NCI-H446 treated with DMSO at 0.1 percent for 48 hours (cell line): ENCODE data around the gene LOXL4.

ENCODE experiments used
- DNase-seq: peaks from one replicate; lab custom pipeline; 2025; lab: John Stamatoyannopoulos, UW

Gene LOXL4

DNA sequence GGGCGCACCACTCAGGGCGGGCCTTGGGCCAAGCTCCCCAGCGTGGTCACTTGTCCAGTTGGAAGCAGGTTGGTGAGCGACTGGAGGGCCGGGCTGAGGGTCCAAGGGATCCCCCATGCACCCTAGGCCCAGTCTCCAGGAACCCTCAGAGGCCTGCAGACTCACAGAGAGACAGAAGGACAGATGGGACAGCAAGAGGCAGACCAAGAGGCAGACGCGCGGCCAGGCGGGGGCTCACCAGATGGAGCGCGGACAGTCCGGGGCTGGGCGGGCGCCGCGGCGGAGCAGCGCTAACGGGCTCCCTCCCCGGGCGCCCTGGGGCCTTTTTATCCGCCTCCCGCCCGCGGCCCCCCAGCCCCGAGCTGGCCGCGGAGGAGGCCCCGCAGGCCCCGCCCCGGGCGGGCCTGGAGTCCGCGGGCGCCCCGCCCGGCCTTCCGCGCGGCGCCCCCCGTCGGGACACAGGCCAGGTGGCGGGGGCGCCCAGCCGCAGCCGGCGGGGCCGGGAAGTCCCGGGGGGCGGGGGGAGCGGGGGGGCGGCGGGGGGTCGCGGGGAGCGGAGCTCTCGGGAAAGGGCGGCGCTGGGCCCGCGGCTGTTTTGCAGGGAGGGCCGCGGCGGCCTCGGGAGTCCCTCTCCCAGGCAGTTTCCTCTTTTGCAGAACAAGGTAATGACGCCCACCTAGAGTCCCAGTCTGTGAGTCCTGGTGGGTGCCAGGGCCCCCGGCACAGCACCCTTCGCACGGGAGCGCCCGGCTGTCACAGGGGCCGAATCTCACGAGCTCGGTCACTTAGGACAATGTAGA, at the start of gene LOXL4:
LOXL4 (minus strand) TSS at position 301 of the 800 bp plus-strand sequence. CDS start 5,175 bp downstream, outside the sequence.
- DNase-seq = no peak

DNA sequence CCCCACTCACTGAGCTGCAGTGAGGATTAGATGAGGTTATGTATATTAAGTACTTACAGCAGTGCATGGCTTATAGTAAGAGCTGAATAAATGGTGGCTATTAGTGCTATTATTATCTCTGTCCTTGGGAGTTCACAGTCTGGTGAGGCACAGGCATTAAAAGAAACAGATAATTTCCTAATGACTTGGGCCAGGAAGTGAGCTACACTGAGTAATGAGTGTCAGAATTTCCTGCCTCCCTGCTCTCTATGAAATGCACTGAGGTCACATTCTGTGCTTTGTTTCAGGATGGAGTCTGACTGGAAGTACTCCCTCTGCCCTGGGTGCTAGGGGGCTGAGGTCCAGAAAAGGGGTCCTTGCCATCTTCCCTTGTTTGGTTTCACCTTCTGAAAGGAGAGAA, 48.7 kb upstream of the LOXL4 start:
- DNase-seq = no peak

DNA sequence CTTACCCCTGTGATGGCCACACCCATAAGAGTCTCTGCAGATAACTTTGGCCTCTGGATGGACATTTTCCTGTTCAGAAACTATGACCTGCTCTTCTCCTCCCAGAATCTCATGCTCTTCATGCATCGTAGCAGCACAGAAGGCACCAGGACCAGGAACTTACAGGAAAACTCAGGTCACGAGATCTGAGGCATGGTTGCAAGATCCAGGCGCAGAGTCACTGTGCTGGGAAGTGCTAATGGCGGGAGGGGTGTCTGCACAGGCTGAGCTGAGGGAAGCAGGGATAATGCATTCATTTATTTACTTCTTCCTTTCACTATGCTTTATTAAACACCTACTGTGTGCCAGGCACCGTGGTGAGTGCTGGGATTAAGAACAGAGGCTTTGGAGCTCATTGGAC, 48.2 kb upstream of the LOXL4 start:
- no peak for DNase-seq

DNA sequence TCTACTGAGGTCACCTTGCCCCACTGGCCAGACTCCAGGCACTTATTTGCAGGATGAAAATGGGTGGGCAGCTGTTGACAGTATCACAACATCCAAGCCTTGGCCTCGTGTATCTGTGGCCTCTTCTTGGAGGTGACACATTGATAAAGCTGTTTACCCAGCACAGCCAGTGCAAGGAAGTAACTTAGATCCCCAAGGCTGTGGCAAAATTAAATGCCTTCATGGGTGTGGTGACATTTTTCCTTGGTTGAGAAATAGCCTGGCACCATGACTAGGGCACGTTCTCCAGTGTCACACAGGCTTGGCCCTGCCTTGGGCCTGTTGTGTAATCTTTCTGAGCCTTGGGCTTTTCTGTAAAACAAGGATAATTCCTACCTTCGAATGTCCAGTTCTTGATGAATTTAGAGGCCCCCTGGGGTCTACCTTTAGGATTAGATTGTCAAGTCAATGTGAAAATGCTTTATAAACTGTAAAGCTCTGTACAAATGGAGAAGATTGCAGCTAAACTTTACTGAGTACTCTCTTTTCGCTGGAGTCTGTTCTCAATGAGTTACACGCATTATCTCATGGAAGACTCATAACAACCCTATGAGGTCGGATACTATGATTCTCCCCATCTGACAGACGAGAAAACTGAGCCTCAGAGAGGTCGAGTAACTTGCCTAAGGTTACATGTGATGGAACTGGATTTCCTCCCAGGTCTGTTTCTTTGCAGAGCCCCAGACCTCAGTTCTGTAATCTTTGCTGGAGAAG, 46.7 kb upstream of the LOXL4 start:
- DNase-seq = no peak

DNA sequence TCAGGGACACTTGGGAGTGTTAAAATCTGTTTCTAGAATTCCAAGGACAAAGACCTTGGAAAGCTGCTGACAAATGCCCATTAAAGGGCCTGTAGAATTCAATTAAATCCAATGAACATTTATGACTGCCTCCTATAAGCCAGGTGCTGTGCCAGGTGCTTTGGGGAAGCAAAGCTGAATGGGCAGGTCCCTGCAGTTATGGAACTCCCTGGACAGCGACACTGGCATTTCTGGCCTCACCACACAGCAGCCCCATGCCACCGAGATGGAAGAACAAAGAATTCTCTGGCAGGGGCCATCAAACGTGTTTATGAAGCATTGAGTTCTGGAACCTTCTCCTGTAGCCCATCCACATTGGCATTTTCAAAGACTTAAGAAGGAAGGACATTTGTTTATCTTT, 45.6 kb upstream of the LOXL4 start:
- DNase-seq = no peak

DNA sequence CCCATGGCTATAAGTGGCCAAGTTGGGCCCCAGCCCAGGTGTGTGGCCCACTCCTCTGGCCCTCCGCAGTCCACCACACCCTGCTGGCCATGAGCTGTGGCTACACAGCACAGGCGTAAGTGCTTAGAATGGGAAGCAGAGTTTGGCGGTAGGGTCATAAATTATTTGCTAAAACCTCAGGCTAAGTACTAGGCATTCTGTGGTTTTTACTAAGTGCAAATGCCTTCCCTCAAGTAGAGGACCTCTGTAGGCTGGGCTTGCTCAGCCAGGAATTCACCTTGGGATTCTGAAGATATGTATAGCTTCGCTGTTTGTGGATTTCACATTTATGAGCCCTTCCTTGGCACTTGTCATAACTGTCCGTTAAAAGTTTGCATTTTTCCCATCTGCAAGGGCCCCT, 44.8 kb upstream of the LOXL4 start:
- no peak for DNase-seq

DNA sequence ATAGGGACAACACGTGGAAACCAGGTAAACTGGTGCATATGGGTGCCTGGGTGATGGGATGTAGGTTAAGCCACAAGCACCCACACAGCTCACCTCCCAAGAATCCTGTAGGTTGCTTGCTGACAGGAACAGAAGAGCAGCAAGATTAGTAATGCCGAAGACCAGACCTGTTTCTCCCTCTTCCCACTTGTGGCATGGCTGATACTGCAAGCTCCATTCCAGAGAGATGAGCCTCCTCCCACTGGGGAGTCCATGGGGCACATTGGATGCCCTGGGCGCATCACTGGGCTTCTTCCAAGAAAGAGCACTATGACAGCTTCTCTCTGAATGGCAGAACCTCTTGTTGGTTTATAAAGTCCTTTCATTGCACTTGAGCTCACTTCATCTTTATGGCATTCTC, 44.4 kb upstream of the LOXL4 start:
- DNase-seq = no peak

DNA sequence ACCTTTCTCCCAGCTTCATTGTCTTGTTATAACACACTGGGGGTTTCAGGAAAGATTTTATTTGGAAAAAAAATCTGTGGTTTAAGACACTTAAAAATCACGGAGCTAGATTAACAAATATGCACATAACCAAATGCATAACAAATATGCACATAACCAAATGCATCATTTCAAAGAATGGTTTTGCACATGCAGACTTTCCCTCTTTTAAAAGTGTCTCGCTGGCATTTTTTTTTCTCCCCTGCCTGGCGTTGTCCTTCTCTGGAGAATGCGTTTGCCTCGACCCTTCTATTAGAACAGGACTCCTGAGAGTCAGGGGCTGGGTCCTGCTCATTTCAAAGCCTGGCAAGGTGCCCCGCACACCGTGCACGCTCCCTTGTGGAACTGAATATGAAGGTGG, 42.7 kb upstream of the LOXL4 start:
- DNase-seq = no peak

DNA sequence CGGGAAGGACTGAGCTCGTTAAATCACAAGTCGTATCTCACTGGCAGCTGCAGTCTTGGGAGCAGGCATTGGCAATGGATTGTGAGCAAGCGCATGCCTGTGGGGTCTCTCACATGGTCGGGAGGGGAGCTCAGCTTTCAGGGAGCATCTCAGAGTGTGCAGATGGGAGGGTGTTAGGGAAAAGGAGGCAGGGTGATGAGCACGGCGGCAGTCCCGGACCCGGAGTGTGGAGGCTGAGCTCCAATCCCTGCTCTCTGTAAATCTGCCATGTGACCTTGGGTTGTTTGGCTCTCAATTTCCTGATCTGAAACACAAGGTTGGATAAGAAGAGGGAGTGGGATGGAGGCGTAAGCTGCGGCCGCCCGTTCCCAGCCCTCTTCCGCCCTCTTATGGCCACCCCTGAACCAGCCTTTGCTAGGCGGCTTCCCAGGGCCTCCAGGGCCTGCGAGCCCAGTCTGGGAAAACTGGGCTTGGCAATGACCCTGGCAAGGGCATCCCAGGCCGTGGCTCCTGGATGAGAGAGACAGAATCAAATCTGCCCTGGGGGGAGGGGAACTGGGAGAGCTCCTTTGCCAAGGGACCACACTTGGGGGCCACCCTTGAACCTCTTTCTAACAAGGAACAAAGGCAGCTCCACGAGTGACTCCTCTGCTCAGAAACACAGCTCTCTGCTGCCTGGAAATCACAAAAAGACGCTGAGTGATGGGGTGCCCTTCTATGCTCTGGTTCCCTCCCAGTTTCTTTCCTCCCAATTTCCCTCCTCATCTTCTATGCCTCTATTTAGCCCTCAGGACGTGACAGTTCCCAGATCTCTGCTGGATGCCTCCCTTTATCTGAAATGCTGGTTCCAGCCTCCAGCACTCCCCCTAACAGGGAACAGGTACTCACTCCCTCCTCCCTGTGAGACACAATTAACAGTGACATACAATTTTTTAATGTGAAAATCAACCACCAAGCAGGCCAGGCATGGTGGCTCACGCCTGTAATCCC, 41.7 kb upstream of the LOXL4 start:
- peak; percentile 66 for DNase-seq

DNA sequence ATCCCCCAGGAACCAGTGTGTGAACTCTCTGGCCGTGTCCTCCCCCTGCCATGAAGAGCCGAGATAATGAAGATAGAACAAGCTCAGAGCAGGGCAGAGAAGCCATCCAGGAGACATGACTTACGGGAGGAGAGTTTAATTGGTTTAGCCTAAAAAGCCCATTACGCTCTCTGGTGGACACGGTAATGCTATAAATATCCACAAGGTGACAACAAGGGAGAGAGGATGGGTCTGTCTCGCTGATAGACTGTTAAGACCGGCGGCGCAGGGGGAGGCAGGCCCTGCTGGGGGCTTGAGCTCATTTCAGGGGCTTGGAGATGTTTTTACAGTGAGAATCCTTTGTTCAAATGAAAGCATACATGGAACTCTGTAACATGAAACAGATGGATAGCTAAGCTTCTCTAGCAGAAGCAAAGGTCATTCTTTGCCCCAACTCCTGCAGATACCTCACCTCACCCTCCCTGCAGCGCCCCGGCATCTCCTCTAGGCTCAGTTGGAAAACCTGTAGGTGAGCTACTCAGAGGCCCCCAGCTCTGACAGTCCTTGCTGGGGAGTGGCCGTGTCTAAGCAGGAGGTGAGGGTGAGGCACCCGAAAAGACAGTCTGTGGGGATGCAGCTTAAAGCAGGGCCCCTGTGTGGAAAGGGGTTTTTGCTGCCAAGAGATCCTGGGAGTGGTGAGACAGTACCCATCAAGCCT, 40.8 kb upstream of the LOXL4 start:
- no peak for DNase-seq

DNA sequence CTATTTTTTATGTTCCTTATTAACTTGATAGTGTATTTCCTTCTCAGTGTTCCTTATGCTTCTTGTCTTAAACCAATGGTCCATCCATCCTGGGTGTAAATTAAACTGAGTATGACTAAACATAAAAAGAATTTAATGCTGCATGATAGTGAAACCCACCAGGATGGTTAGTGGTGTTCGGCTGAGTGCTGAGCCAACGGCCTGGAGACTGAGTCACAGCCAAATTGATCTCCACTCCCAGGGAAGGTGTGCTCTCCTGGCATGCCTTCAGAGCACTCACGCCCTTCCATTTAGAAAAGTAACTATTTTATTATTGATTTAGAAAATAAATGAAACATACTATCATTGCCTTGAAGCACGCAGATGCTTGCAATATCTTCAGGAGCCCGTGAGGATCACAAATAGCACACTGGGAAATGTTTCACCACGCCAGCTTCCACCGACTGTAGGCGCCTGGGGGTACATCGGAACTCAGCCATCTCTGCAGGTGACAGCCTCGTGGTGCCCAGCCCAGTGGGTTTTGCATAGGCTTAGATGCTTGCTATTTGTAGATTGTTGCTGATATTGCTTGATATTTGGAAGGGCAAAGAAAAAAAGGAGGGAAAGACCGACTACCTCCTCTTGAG, 40.0 kb upstream of the LOXL4 start:
- no peak for DNase-seq

DNA sequence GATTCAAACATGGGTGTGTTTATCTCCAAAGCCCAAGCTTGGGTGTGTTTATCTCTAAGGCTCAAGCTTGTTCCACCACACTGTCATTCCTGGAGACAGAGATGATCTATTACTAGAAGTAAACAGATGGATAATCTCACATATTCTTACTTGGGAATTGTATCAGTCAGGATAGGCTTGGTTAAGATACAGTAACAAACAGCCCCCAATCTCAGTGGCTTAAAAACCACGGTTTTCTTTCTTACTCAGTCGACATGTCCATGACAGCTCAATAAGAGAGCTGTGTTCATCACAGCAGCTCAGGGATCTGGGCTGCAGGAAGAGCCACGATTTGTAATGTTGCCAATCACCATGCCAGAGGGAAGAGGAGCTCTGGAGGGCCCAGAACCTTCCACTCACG, 38.5 kb upstream of the LOXL4 start:
- no peak for DNase-seq

DNA sequence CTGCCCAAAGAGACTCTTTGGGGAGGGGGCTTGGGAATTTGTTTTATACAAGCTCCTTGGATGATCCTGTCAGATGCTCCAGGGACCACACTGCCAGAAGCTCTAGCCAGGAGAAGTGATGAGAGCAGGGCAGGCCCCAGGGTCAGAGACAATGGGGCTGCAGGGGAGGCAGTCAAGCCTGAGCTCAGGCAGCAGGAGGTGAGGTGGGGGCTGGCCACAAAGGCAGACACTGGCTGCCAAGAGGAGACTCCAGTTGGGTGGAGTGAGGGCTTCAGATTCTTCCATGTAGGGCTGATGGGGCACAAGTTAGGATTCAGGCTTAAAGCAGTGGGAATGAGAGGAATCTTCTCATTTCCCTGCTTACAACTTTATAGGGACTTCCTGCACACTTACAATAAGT, 35.6 kb upstream of the LOXL4 start:
- no peak for DNase-seq

DNA sequence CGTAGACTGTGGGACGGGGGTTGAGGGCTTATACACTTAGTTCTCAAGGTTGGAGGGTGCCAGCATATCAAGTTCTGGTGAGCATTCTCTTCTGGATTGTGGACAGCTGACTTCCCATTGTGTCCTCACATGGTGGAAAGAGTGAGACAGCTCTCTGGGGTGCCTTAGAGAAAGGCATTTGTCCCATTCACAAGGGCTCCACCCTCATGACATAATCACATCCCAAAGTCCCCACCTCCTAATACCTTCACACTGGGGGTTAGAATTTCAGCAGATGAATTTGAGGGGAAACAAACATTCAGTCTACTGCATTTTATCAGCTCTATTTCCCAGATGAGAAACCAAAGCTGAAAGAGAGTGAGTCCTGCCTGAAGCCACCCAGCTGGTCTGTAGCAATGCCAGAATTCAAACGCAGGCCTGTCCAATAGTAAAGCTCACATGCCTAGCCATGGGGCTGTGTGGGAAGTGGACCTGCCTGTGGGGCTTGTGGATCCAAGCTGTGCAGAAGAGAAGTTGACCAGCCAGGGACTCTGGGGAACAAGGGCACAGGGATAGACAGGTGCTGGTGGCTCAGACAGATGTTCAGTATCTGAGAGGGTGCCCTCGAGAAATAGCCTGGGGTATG, 34.9 kb upstream of the LOXL4 start:
- DNase-seq = no peak

DNA sequence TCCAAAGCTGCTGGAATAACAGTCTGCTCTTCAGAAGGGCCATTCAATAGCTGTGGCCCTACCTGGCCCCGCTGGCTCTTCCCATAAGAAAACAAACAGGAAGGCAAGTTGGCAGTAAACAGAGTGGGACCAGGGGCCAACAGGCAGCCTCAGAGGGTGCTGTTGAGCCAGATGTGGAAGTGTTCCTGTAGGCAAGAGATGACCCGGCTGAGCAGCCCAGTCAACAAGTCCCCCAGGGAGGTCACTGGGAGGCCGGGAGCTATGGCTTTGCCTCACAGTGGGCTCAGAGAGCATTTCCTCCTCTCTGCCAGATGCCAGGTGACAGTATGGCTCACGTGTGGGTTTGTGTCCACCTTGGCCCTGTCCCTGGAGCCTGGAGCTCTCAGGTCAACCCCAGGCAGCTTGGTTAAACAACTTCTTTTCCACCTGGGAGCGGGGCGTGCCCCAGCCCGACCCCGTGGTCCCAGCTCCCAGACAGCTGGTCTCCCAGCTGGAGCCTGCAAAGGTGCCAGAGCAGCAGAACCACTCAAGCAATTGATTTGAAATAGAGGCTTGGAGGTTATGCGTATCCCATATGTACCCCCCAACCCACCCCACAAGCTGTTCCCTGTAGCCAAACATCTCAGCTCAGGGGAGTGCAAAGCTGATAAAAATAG, 33.8 kb upstream of the LOXL4 start:
- DNase-seq = peak; percentile 43

DNA sequence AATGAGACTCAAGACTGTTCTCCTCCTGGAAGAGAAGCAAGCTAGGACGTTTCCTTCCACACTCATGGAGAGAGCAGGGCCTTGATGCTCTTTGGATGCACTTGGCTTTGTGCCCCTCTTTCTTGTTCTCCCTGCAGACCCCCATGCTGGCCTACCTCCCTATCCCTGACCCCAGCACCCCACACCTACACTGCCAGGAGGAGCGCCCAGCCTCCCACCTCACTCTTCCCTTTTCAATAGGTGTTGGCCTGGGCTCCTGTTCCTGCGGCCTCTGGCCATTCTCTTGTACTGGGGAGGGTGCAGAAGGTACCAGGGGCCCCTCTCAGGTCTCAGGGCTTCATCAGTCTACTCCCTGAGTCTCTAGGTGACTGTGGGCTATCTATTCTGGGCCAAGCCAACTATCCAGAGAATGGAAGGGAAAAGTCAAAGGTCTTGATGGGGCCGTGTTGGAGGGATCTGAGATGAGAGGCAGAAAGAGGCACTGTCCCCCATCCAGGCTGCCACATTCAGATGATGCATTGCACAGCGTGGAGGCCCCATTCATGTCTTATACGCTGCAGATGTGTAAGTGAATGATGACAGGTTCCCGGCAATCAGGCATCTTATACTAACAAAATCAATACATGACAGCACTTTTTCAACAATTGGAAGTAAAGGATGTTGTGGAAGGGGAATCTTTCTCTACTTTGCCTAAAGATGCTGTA, 32.7 kb upstream of the LOXL4 start:
- no peak for DNase-seq

DNA sequence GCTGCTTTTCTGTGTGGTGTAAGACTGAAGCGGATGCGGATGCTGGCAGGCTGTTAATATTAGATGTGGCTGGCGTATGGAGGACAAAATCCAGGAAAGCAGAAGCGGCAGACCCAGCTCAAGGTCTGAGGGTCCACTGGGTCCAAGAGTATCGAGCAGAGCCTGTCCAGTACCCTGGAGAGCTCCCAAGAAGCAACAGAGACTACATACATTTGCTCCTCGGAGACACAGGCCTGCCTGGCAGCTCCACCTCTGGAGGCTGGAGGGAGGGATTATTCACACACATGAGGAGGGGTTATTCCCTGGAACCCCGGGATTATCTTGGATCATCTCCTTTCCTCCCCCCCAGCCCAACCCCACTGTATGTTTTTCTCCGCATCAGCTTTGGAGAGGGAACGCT, 31.3 kb upstream of the LOXL4 start:
- no peak for DNase-seq

DNA sequence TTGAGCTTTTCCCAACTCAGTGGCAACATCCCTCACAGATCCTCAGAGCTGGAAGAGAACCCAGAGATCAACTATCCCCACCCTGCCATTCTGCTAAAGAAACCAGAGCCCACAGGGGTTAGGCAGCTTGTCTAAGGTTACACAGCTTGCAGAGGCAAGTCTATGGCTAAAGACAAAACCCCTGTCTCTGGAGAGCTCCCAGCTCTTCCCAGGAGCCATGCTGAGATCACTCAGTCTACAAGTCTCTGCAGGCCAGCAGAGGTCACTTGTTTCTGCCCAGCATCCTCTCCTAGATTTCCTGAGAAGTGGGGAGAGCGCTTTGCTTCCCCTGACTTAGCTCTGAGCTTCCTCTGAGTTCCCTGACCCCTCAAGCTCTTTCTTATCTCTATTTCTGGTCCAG, 28.5 kb upstream of the LOXL4 start:
- no peak for DNase-seq

DNA sequence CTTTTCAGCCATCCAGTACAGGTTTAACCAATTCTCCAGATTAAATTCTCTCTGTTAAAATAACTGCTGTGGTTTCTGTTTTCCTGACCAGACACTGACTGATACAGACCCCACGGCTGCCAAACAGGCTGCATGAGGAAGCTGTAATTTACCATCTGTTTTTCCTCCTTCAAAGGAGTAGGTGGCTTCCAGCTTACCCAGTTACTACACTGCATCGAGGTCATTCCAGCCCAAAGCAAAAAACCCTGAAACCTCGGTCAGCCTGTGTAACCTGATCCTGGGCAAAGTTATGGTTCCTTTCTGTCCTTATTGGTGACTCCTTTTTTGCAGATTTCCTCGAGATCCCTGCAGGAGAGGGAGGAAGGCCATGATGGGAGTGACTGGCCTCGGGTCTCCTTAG, 27.9 kb upstream of the LOXL4 start:
- peak; percentile 33 for DNase-seq

DNA sequence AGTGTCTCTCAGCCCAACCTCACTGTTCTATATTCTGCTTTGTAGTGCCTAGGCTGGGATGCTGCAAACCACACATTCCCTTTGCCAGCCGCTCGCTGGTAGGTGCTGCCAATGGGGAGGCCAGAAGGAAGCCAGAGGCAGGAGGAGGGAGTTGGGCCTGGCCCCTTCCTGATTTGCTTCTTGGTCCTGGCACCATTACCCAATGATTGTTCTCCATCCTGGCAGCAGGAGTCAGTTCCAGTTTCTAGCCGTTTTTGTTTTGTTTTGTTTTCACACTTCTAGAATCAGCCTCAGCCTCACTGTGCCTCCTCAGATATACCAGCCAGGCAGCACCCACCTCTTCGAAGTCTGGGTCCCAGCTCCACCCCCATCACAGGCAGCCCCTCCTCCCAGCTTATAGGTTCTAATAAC, 27.4 kb upstream of the LOXL4 start:
- DNase-seq = peak; percentile 37
